Measurements from ENCODE around the gene SOD3.
A peak's percentile ranks its signal among the peaks of the same experiment; 100 is the strongest.

SOD3 gene

DNA sequence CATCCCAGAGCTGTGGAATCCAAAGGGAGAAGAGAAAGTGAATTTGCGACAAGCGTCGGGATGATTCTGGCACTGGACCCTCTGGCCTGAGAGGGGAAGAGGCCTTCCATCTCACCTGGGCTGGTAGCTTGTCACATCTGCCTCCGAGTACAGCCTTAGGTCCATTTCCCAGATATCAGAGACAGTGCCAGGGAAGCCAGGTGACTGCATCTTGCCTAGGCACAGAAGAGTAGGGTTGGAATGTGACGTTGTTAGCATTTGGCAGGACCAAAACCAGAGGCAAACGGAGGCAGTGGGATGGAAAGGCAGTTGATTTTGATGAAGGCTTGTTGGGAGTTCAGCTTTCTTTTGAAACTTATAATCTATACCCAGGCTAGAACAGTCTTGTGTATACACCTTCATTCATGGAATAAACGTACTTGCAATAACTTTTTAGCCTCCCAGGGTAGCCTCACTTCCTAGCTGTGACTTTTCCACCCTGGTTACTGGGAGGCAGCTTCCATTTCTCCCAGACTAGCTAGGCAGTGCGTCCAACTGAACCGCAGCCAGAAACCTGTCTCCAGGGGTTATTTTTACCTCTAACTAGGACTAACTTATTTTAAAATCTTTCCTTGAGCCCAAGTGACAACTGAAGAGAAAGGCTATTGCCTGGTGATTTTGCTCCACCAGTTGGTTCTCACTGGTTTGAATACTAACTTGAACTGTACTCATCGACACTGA is 5.9 kb downstream of the SOD3 start:
- no peak overlapping the region for H3K4me3 ChIP-seq (ENCODE audit: low read depth, low read length)
- no peak for DNase-seq (ENCODE audit: low read depth)
- TF ChIP-seq, protein P1, sequence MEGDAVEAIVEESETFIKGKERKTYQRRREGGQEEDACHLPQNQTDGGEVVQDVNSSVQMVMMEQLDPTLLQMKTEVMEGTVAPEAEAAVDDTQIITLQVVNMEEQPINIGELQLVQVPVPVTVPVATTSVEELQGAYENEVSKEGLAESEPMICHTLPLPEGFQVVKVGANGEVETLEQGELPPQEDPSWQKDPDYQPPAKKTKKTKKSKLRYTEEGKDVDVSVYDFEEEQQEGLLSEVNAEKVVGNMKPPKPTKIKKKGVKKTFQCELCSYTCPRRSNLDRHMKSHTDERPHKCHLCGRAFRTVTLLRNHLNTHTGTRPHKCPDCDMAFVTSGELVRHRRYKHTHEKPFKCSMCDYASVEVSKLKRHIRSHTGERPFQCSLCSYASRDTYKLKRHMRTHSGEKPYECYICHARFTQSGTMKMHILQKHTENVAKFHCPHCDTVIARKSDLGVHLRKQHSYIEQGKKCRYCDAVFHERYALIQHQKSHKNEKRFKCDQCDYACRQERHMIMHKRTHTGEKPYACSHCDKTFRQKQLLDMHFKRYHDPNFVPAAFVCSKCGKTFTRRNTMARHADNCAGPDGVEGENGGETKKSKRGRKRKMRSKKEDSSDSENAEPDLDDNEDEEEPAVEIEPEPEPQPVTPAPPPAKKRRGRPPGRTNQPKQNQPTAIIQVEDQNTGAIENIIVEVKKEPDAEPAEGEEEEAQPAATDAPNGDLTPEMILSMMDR (IDR thresholded peaks at IDR 0.05; ENCODE audit: low read depth, low read length, missing control alignments), result no peak

DNA sequence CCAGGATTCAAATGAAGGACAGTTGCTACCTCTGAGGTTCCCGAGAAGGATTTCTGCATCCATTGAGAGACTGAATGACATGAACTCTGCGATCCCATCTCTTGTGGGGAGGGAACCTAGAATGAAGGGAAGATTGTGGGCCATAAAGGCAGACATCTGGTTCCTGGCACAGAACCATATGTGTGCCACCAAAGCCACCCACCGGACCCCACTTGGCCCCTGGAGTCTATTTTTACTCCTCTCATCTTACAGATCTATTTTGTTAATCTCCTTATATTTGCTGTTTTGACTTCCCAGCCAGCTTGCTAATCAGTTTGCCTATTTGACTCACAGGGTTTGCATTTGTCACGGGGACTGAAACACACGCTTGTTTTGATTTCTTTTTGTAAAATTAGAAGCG is 7.3 kb downstream of the SOD3 start:
- TF ChIP-seq, protein P1 (IDR thresholded peaks at IDR 0.05; ENCODE audit: low read depth, low read length, missing control alignments), result no peak
- no peak overlapping the region for H3K4me3 ChIP-seq (ENCODE audit: low read depth, low read length)
- no peak for DNase-seq (ENCODE audit: low read depth)

GRCh38 chr4:24805067-24805466 is 9.7 kb downstream of the SOD3 start:
- DNase-seq (ENCODE audit: low read depth), result no peak
- TF ChIP-seq, protein P1 (IDR thresholded peaks at IDR 0.05; ENCODE audit: low read depth, low read length, missing control alignments), result no peak
- H3K4me3 ChIP-seq (ENCODE audit: low read depth, low read length), result no peak overlapping the region

- TF ChIP-seq, protein P1 (IDR thresholded peaks at IDR 0.05; ENCODE audit: low read depth, low read length, missing control alignments), result no peak
- peak; percentile 3 for DNase-seq (ENCODE audit: low read depth)
- H3K4me3 ChIP-seq (ENCODE audit: low read depth, low read length), result no peak overlapping the region
These were observed 10.2 kb downstream of the SOD3 start for GRCh38 chr4:24805566-24805965.

GRCh38 chr4:24806206-24806990 is 11.0 kb downstream of the SOD3 start:
- TF ChIP-seq, protein P1 (IDR thresholded peaks at IDR 0.05; ENCODE audit: low read depth, low read length, missing control alignments), result no peak
- DNase-seq (ENCODE audit: low read depth), result no peak
- no peak overlapping the region for H3K4me3 ChIP-seq (ENCODE audit: low read depth, low read length)

DNA sequence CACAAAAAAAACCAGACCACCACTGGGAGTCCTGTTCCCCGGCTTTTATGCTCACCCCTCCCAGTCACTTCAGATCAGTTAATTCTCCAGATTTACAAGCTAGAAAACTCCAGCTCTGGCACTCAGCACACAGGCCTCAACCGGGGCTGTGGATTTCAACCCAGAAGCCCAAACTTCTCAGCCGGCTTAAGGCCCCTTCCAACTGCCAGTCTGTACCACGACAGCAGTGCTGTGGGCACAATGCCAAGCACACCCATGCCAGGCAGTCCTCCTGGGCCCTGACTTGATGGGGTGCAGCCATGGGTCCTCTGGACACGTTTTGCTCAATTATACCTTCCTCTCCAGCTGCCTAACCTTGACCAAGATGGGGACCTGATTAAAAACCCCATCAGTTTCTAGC is 12.2 kb downstream of the SOD3 start:
- no peak for DNase-seq (ENCODE audit: low read depth)
- TF ChIP-seq, protein P1 (IDR thresholded peaks at IDR 0.05; ENCODE audit: low read depth, low read length, missing control alignments), result no peak

More for the DNA sequence above, 12.2 kb downstream of the SOD3 start:
- H3K4me3 ChIP-seq (ENCODE audit: low read depth, low read length), result no peak overlapping the region

Data from GM12864 (cell line).